D721Med (cell line): ENCODE data around the gene C2CD3.
A peak's percentile ranks its signal among the peaks of the same experiment; 100 is the strongest.
"Not testable (repeated sequence)": the region's sequence is repeated elsewhere in the genome, so short reads cannot be mapped to it uniquely, and the experiment has no call there.

Experiments
- DNase-seq: peaks from one replicate; pipeline ENCODE4 v3.0.0; 2011; ENCODE audit warnings: low spot score; ENCODE audit not compliant: insufficient read length
- FAIRE-seq: peaks from 2 replicates; lab custom pipeline; 2011; peaks lifted over from hg19 to GRCh38; lab: Jason Lieb, UNC
- TF ChIP-seq, protein P1 (sequence below): IDR thresholded peaks from 2 replicates; pipeline ENCODE4 v1.5.1; 2012; ENCODE audit warnings: mild to moderate bottlenecking, control low read depth; ENCODE audit not compliant: insufficient read depth; ENCODE audit errors: missing control alignments

C2CD3 gene

DNA sequence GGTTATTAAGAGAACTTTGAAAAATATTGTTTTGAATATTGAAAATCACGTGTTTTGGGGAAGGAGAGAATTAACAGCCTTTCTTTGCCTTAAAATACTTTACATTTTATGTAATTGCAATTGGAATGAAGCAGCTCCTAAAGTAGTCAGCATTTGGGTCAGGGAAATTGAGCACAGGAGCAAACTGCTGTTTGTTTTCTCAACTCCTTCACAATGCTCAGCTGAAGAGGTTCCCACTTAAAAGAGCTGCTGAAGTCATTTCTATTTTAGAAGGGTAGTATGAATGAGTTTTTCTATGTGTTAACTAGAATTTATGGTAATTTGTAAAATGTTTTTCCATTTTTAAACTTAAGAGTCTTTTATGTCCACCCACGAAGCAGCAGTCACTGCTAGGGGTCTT lies 180.1 kb downstream of the C2CD3 start:
- TF ChIP-seq, protein P1, sequence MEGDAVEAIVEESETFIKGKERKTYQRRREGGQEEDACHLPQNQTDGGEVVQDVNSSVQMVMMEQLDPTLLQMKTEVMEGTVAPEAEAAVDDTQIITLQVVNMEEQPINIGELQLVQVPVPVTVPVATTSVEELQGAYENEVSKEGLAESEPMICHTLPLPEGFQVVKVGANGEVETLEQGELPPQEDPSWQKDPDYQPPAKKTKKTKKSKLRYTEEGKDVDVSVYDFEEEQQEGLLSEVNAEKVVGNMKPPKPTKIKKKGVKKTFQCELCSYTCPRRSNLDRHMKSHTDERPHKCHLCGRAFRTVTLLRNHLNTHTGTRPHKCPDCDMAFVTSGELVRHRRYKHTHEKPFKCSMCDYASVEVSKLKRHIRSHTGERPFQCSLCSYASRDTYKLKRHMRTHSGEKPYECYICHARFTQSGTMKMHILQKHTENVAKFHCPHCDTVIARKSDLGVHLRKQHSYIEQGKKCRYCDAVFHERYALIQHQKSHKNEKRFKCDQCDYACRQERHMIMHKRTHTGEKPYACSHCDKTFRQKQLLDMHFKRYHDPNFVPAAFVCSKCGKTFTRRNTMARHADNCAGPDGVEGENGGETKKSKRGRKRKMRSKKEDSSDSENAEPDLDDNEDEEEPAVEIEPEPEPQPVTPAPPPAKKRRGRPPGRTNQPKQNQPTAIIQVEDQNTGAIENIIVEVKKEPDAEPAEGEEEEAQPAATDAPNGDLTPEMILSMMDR, result no peak
- no peak for FAIRE-seq

DNA sequence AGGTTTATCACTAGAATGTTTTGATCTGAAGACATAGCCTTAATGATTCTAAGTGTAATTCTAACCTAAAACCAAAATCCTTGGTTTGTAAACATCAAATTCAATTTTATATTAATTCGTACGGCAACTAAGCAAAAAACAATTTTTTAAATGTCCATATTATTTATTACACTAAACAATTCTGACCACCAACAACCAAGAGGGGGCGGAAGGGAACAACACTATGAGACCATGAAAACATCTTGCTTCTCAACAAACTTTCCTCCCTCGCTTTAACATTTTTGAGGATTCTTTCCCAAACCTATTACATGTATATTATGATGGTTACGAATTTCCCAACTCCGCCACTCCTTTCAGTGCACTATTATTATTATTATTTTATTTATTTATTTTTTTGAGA lies 181.6 kb downstream of the C2CD3 start:
- TF ChIP-seq, protein P1, result no peak
- no peak for FAIRE-seq
- no peak for DNase-seq

More for the DNA sequence above, 180.1 kb downstream of the C2CD3 start:
- no peak for DNase-seq

DNA sequence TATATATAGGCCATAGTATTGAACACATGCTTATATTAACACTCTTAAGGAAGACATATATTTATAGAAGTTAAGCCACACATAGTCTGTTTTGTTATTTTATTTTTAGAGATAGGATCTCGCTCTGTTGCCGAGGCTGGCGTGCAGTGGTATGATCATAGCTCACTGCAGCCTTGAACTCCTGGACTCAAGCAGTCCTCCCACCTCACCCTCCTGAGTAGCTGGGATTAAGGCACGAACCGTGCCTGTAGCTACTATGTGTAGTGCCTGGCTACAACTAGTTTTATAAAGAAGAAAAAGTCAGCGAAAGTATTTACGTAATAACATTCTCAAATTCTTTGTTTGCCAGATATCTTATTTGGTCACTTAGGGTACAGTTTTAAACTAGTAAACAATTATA lies 182.6 kb downstream of the C2CD3 start:
- FAIRE-seq (no peak), DNase-seq (no peak)
- TF ChIP-seq, protein P1, result no peak

DNA sequence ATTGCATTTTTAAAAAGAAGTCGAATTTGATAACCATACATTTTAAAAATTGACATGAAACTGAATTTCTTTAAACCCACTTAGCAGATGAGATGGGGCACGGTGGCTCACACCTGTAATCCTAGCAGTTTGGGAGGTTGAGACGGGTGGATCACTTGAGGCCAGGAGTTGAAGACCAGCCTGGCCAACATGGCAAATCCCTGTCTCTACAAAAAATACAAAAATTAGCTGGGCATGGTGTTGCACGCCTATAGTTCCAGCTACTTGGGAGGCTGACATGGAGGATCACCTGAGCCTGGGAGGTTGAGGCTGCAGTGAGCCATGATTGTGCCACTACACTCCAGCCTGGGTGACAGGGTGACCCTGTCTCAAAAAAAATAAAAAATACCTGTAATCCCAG lies 185.1 kb downstream of the C2CD3 start:
- DNase-seq, result not testable (repeated sequence)

DNA sequence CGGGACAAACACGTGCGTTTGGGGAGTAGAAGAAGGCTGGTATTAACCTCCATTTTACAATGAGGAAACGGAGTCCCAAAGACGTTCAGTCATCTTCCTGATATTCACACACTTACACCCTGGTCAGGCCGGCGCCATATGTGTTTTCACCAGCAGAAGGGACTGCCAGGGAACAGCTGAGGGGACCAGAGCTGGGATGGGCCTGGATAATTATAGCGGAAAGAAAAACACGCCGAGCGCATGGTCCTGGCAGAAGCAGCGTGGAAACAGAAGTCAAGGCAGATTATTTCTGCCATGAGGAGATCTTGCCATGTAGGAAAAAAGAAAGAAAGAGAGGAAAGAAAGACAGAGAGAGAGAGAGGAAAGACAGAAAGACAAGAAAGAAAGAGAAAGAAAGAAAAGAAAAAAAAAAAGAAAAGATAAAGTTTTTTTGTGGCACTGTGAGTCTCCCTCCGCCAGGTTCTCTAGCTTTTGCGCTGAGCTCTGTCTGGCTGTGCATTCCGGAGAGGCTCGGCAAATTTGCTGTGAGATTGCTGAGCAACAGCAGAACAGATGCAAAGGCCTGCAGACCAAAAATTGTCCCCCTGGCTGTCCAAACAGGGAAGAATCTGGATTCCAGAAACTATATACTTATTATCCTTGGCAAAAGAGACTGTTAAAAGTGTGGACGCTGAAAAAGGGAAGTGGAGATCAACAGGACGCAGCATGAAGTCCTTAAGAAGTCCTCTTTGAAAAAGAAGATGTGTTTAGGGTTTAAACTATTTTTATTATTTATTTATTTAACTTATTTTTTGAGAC lies 186.9 kb downstream of the C2CD3 start:
- FAIRE-seq (no peak), DNase-seq (no peak)

More for the DNA sequence above, 185.1 kb downstream of the C2CD3 start:
- FAIRE-seq, result not testable (repeated sequence)

DNA sequence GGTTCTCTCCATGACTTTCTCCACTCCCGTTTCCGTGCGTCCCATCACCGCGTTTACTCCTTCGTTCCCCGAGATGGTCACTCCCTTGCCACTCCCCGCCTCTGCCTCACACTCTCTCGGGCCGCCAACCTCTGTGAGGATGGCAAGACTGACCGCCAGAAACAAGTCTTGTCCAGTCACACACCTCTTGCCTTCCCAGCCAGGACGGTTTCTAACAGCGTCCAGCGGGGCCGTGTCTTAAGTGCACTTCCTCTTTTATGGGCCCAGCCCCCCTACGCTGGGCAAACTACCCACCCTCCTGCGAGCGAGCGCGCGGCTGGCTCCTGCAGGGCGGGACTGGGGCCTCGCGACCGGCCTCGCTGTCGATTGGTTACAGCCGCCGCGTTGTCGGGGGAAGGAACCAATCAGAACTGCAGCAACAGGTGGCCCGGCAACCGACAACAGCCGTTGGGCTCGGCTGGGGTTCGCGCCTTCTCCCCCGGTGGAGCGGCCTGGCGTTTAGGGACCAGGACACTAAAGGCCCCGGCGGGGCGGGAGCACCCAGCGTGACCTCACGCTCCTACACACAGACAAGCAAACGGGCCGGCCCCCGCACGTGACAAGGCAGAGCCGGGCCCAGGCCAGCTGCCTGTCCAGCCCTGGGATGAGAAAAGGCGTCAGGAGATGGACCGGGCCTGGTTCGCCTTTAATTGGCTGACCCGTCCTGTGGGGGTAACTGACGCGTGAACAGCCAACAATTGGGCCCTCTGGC lies 187.6 kb downstream of the C2CD3 start:
- TF ChIP-seq, protein P1, result no peak
- FAIRE-seq (no peak), DNase-seq (peak; percentile 93)

More for the DNA sequence above, 186.9 kb downstream of the C2CD3 start:
- TF ChIP-seq, protein P1, result no peak

DNA sequence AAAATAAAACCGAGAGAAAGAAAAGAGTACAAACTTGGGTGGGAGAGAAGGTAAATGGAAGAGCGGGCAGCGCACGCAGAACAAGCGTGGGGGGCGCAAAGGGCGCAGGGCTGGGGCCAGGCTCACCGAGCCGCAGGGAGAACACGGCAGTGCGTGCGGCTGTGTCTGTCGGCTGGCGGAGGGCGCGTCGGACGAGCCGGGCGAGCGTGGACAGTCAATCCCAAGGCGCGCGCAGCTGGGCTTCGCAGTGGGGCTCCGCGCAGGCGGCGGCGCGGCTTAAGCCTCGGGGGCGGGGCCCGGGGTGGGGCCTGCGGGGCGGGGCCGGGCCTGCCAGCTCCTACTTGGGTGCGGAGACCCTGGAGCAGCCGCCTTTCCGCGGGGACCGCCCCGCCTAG lies 188.2 kb downstream of the C2CD3 start, which contains the start of gene UCP2:
Gene UCP2, minus strand, starts transcription at position 249 of the 395 bp plus-strand sequence. CDS start 4,465 bp downstream, outside the sequence.
- no peak for FAIRE-seq
- peak; percentile 90 for DNase-seq
- TF ChIP-seq, protein P1, result no peak
